ENCODE data around the gene EZH2.

Gene EZH2

GRCh38 chr7:148800677-148801076, 83.4 kb downstream of the EZH2 start:
- TF ChIP-seq CTCF (IDR thresholded peaks at IDR 0.05; ENCODE audit: low read depth, low read length), result no peak
- DNase-seq (ENCODE audit: extremely low read depth, low read depth), result no peak

GRCh38 chr7:148799893-148800555, 84.1 kb downstream of the EZH2 start:
- no peak for DNase-seq (ENCODE audit: extremely low read depth, low read depth)
- TF ChIP-seq CTCF (IDR thresholded peaks at IDR 0.05; ENCODE audit: low read depth, low read length), result no peak

- DNase-seq (ENCODE audit: extremely low read depth, low read depth), result no peak
- no peak for TF ChIP-seq CTCF (IDR thresholded peaks at IDR 0.05; ENCODE audit: low read depth, low read length)
Observed at GRCh38 chr7:148796841-148797240, 87.2 kb downstream of the EZH2 start.

GRCh38 chr7:148794476-148794875, 89.6 kb downstream of the EZH2 start:
- no peak for TF ChIP-seq CTCF (IDR thresholded peaks at IDR 0.05; ENCODE audit: low read depth, low read length)

GRCh38 chr7:148793590-148793989, 90.5 kb downstream of the EZH2 start:
- TF ChIP-seq CTCF (IDR thresholded peaks at IDR 0.05; ENCODE audit: low read depth, low read length), result no peak
- DNase-seq (ENCODE audit: extremely low read depth, low read depth), result no peak

More at GRCh38 chr7:148794476-148794875, 89.6 kb downstream of the EZH2 start:
- no peak for DNase-seq (ENCODE audit: extremely low read depth, low read depth)

GRCh38 chr7:148791546-148791945, 92.5 kb downstream of the EZH2 start:
- no peak for TF ChIP-seq CTCF (IDR thresholded peaks at IDR 0.05; ENCODE audit: low read depth, low read length)
- no peak for DNase-seq (ENCODE audit: extremely low read depth, low read depth)

GRCh38 chr7:148790850-148791249, 93.2 kb downstream of the EZH2 start:
- DNase-seq (ENCODE audit: extremely low read depth, low read depth), result no peak
- no peak for TF ChIP-seq CTCF (IDR thresholded peaks at IDR 0.05; ENCODE audit: low read depth, low read length)
